CD4-positive, alpha-beta T cell treated with Interleukin-17A for 1 hour (primary cell): Measurements from ENCODE around the gene GPR17.
A peak's percentile ranks its signal among the peaks of the same experiment; 100 is the strongest.

Experiments
- DNase-seq: peaks from one replicate; pipeline ENCODE4 v3.0.0-alpha.2; 2020

Gene GPR17

GRCh38 chr2:127698553-127699355, 52.8 kb downstream of the GPR17 start:
- no peak for DNase-seq

GRCh38 chr2:127700527-127701192, 54.7 kb downstream of the GPR17 start:
- peak; percentile 49 for DNase-seq

- peak; percentile 90 for DNase-seq
Observed at GRCh38 chr2:127701193-127701650, 55.3 kb downstream of the GPR17 start, which contains the start of gene SFT2D3. Gene SFT2D3, plus strand, starts transcription at chr2:127701497. Its CDS starts 32 bp downstream, at chr2:127701529.

GRCh38 chr2:127701651-127702394, 55.9 kb downstream of the GPR17 start:
- DNase-seq = peak; percentile 83
